Activated CD4-positive, alpha-beta memory T cell treated with anti-CD3 and anti-CD28 coated beads, Interleukin-2, amount 10 ng/mL, durations not matched to agents 7 days and 5 days (primary cell): ENCODE results near the gene FAM110A. TPM values are rescaled to one million over a fixed set of nuclear protein-coding genes. Genes with fewer than 3 reads are reported as not detected.
"Not testable (repeated sequence)": the region's sequence is repeated elsewhere in the genome, so short reads cannot be mapped to it uniquely, and the experiment has no call there.

ENCODE experiments used
- CTCF ChIA-PET: fragments of 350-600 bp; sonication (Branson Sonifier 250); formaldehyde crosslinking; loops from one replicate; lab custom pipeline; 2021; ENCODE audit warnings: antibody characterized with exemption, inconsistent platforms; lab: Charles Lee
- POLR2A ChIA-PET: fragments of 350-600 bp; sonication (Branson Sonifier 250); formaldehyde crosslinking; loops from one replicate; lab custom pipeline; 2021; ENCODE audit warnings: antibody characterized with exemption; lab: Charles Lee
- DNase-seq: peaks from one replicate; pipeline ENCODE4 v3.0.0-alpha.2; 2020
- H3K27ac Mint-ChIP-seq: one replicate; pipeline ENCODE4 v1.8.0; 2021; ENCODE audit warnings: mild to moderate bottlenecking, mixed read lengths
- H3K27me3 Mint-ChIP-seq: one replicate; pipeline ENCODE4 v1.8.0; 2021; ENCODE audit warnings: mixed read lengths
- H3K36me3 Mint-ChIP-seq: one replicate; pipeline ENCODE4 v1.8.0; 2021; ENCODE audit warnings: low read depth, mixed read lengths
- H3K4me1 Mint-ChIP-seq: one replicate; pipeline ENCODE4 v1.8.0; 2021; ENCODE audit warnings: mixed read lengths
- H3K4me3 Mint-ChIP-seq: one replicate; pipeline ENCODE4 v1.8.0; 2021; ENCODE audit warnings: mild to moderate bottlenecking, mixed read lengths
- H3K9me3 Mint-ChIP-seq: one replicate; pipeline ENCODE4 v1.8.0; 2021; ENCODE audit warnings: mixed read lengths
- total RNA-seq, 2 experiments: library from RNA; stranded (reverse); gene quantifications; one replicate each; pipeline ENCODE4 v1.2.3, GENCODE V29; 2021

FAM110A gene
- total RNA-seq, 2 experiments from 2014 or later: 34.7 to 35.9 TPM

DNA sequence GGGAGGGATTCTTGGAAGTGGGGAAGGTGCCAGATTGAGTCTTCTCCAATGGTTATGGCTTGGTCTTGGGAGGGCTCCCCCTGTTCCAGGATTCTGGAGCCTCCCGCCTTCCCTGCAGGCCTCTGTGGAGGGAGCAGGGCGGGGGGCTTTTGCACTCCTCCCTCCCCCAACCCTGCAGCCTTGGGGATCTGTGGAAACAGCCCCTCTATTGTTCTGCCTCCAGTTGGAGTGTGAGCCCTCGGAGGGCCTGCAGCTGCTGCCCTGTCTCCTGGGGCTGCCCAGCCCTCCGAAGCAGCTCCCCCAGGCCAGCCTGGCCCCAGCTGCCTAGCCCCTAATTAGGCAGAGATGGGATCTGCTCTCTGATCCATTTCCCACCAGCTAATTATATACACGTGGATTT, 14.7 kb downstream of the FAM110A start:
- peak overlapping the region; percentile 31 for H3K27ac Mint-ChIP-seq
- ChIA-PET POLR2A (interaction anchor here (6.7 kb wide), 1 partner anchor 14 kb away, joined by 92 read pairs; the partner anchor contains the start of gene FAM110A), CTCF (interaction anchor here (0.9 kb wide), 1 partner anchor 30 kb away, joined by 4 read pairs; no protein-coding TSS in a partner anchor)
- no peak overlapping the region for H3K4me3 Mint-ChIP-seq
- no peaks in the 10 kb centered on the region for H3K27me3 Mint-ChIP-seq
- H3K9me3 Mint-ChIP-seq: peaks cover 6% of the 10 kb centered on the region
- H3K36me3 Mint-ChIP-seq: peaks cover 49% of the 10 kb centered on the region
- peaks cover 69% of the 10 kb centered on the region for H3K4me1 Mint-ChIP-seq
- DNase-seq: no peak

- DNase-seq, H3K9me3 Mint-ChIP-seq, H3K27me3 Mint-ChIP-seq, H3K27ac Mint-ChIP-seq, CTCF ChIA-PET, H3K4me3 Mint-ChIP-seq: not testable (repeated sequence)
- POLR2A ChIA-PET: interaction anchor here (6.7 kb wide), 1 partner anchor 14 kb away, joined by 92 read pairs; the partner anchor contains the start of gene FAM110A
- Mint-ChIP-seq H3K36me3 (peaks cover 50% of the 10 kb centered on the region), H3K4me1 (peaks cover 72% of the 10 kb centered on the region)
Measured at GRCh38 chr20:848731-849130, 15.2 kb downstream of the FAM110A start.

DNA sequence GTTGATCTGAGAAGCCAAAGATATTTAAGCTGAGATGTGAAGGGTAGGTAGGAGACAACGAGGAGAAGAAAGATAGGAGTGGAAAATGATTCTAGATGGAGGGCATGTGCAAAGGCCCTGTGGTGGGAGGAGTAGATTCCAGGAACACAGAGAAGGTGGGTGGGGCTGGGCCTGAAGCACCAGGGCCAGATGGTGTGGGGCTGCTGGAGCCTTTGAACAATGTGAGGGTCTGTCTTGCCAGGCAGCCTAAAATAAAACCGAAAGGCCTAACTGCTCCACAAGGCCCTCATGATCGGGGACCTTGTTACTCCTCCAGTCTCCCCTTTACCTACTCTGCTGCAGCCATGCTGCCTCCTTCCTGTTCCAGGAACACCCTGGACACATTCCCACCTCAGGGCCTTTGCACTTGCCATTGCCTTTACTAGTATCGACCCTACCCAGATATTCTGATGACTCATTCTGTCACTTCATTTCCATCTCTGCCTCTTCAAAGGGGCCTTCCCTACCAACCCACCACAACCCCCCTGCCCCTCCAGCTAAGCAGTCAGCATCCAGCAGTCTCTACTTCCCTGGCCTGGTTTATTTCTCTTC, 20.0 kb downstream of the FAM110A start:
- peaks cover 83% of the 10 kb centered on the region for H3K4me1 Mint-ChIP-seq
- H3K36me3 Mint-ChIP-seq: peaks cover 44% of the 10 kb centered on the region
- no peak for DNase-seq
- H3K27me3 Mint-ChIP-seq: no peaks in the 10 kb centered on the region
- CTCF ChIA-PET: interaction anchor here (0.7 kb wide), 1 partner anchor 20 kb away, joined by 3 read pairs; the partner anchor contains the start of gene FAM110A
- POLR2A ChIA-PET: interaction anchor here (2.2 kb wide), 1 partner anchor 19 kb away, joined by 11 read pairs; the partner anchor contains the start of gene FAM110A
- peaks cover 6% of the 10 kb centered on the region for H3K9me3 Mint-ChIP-seq
- H3K4me3 Mint-ChIP-seq: no peak overlapping the region
- peak overlapping the region; percentile 13 for H3K27ac Mint-ChIP-seq

DNA sequence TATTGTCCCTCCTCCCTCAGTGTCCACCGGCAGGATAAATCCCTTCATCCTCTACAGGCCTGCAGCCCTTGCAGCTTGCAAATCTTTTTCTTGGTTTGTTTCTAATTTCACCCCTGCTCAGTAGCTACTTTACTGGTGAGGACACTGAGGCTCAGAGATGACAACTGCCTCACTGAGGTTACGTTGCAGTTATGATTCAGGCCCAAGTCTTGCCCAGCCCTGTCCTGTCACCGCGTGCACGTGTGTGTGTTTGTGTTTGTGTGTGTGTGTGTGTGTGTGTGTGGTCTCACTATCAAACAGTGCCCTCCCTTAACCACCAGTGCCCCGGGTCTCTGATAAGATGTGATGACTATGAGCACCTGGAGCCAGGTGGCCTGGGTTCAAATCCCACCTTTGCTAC, 21.1 kb downstream of the FAM110A start:
- DNase-seq: no peak
- Mint-ChIP-seq H3K9me3 (peaks cover 6% of the 10 kb centered on the region), H3K36me3 (peaks cover 40% of the 10 kb centered on the region), H3K27ac (peak overlapping the region; percentile 1), H3K4me3 (no peak overlapping the region), H3K27me3 (no peaks in the 10 kb centered on the region), H3K4me1 (peaks cover 93% of the 10 kb centered on the region)
- POLR2A ChIA-PET: interaction anchor here (2.2 kb wide), 1 partner anchor 20 kb away, joined by 11 read pairs; the partner anchor contains the start of gene FAM110A
- CTCF ChIA-PET: no interaction called here

DNA sequence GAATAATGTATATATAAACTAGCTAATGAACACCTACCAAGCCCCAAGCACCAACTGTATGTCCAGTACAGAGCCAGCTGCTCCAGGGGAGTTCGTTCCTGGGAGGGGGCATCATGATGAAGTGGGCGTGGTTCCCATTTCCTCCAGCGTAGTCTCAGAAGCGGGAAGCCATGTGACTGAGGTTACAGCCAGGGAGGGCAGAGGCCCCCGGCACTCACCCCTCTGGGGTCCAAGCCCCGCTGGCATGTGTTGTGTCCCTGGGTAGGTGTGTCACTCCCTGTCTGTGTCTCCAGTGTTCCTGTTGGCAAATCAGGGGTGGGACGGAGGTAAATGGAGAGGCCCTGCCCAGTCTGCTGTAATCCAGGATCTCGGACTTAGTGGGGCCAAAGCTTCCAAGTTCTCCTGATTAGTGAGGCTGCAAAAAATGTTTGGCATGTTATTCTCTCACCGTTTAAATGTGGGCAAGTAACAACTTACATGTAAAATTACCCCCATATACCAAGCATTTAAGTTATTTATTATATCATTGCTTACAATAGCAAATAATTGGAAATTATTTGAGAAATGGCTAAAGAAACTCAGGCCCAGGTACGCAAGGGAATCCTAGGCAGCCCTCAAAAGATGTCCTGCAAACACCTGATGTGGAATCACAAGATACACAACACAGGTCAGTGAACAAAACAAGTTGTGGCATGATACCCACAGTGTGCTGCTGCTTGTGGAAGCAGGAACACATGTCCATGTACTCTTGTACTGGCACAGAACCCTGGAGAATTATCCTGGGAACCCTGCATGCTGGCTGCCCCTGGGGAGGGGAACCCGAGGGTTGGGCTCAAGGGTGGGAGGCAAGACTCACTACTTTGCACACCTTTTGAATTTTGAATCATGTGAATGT, 22.2 kb downstream of the FAM110A start:
- H3K9me3 Mint-ChIP-seq: peaks cover 2% of the 10 kb centered on the region
- peak overlapping the region; percentile 70 for H3K27ac Mint-ChIP-seq
- H3K27me3 Mint-ChIP-seq: no peaks in the 10 kb centered on the region
- peaks cover 32% of the 10 kb centered on the region for H3K36me3 Mint-ChIP-seq
- CTCF ChIA-PET: no interaction called here
- POLR2A ChIA-PET: interaction anchor here (1.0 to 2.2 kb wide), 3 partner anchors 9 to 21 kb away, joined by 3 to 11 read pairs (median 5); partner anchors contain the start of gene FAM110A
- peak overlapping the region; percentile 10 for H3K4me3 Mint-ChIP-seq
- DNase-seq: no peak
- H3K4me1 Mint-ChIP-seq: peaks cover 93% of the 10 kb centered on the region

DNA sequence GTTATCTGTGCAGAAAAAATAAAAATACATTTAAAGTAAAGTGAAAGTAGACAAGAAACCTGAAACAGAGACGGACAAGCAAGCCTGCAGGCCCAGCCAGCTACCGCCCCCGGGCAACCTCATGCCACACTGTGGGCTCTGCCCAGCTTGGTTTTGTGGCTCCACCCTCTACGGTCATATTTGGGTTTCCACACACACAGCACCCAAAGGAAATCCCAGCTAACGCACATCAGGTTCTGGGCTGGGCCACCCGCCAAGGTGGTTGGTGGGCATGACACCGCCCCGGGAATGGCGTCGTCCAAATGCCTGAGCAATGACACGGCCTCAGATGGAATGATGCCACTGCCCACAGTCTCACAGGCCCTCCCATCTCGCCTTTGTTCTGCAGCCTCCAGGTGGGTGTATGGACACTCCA, 22.9 kb downstream of the FAM110A start:
- no peaks in the 10 kb centered on the region for H3K27me3 Mint-ChIP-seq
- CTCF ChIA-PET: no interaction called here
- H3K27ac Mint-ChIP-seq: peak overlapping the region; percentile 70
- peak overlapping the region; percentile 38 for H3K4me3 Mint-ChIP-seq
- peak; percentile 69 for DNase-seq
- no peaks in the 10 kb centered on the region for H3K9me3 Mint-ChIP-seq
- H3K36me3 Mint-ChIP-seq: peaks cover 26% of the 10 kb centered on the region
- POLR2A ChIA-PET: interaction anchor here (1.0 to 1.7 kb wide), 2 partner anchors 8 to 9 kb away, joined by 3 to 5 read pairs; no protein-coding TSS in a partner anchor
- peaks cover 87% of the 10 kb centered on the region for H3K4me1 Mint-ChIP-seq

GRCh38 chr20:858011-858410, 24.5 kb downstream of the FAM110A start:
- Mint-ChIP-seq H3K9me3 (no peaks in the 10 kb centered on the region), H3K36me3 (peaks cover 15% of the 10 kb centered on the region), H3K4me3 (no peak overlapping the region), H3K27me3 (no peaks in the 10 kb centered on the region), H3K4me1 (peaks cover 74% of the 10 kb centered on the region), H3K27ac (no peak overlapping the region)
- ChIA-PET CTCF (no interaction called here), POLR2A (interaction anchor here (0.9 to 2.2 kb wide), 3 partner anchors 11 to 25 kb away, joined by 3 to 13 read pairs (median 11); partner anchors contain the start of gene FAM110A)
- DNase-seq: no peak

GRCh38 chr20:859751-860231, 26.3 kb downstream of the FAM110A start:
- H3K27me3 Mint-ChIP-seq: no peaks in the 10 kb centered on the region
- ChIA-PET POLR2A (interaction anchor here (0.8 to 2.2 kb wide), 5 partner anchors 8 to 27 kb away, joined by 3 to 13 read pairs (median 5); partner anchors contain the start of gene FAM110A), CTCF (interaction anchor here (0.9 to 1.3 kb wide), 3 partner anchors 13 to 41 kb away, joined by 3 to 7 read pairs (median 4); no protein-coding TSS in a partner anchor)
- H3K9me3 Mint-ChIP-seq: no peaks in the 10 kb centered on the region
- peaks cover 66% of the 10 kb centered on the region for H3K4me1 Mint-ChIP-seq
- H3K36me3 Mint-ChIP-seq: peaks cover 11% of the 10 kb centered on the region
- H3K27ac Mint-ChIP-seq: peak overlapping the region; percentile 74
- DNase-seq: no peak
- H3K4me3 Mint-ChIP-seq: no peak overlapping the region

DNA sequence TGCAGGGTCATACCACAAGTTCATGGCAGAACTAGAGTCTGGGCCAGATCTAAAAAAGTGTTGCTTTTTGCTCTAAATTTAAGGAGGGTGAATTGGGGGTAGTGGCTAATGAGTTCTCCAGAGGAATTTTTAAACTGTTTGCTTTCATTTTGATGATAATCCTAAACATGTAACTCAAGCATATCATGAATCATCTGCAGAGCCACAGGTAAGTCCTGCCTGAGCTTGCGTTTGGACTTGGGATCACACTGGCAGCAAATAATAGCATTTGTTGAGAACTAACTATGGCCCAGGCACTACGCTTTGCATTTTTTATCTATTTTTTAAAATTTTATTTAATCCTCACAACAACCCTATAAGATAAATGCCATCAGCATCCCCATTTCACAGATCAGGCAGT, 27.4 kb downstream of the FAM110A start:
- Mint-ChIP-seq H3K4me3 (no peak overlapping the region), H3K36me3 (peaks cover 11% of the 10 kb centered on the region), H3K27ac (no peak overlapping the region), H3K9me3 (no peaks in the 10 kb centered on the region), H3K4me1 (peaks cover 55% of the 10 kb centered on the region), H3K27me3 (no peaks in the 10 kb centered on the region)
- DNase-seq: no peak
- ChIA-PET CTCF (interaction anchor here (1.0 to 1.1 kb wide), 2 partner anchors 10 to 28 kb away, joined by 3 read pairs; partner anchors contain the start of gene FAM110A), POLR2A (interaction anchor here (1.0 kb wide), 1 partner anchor 9 kb away, joined by 3 read pairs; no protein-coding TSS in a partner anchor)

DNA sequence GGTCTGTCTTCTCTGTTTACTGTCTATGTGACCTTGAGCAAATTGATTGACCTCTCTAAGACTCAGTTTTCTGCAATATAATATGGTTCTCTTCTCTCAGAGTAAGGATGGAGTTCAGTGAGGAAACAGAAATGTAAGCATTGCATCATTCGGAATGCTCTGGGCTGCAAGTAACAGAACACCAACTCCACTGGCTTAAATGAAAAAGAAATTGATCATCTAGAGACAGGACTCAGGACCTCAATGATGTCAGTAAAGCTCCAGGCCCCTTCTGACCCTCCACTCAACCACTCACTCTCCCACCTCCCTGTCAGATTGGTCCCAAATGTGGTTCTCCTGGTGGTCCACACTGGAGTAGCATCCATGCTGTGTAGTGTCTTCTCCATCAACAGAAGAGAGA, 31.9 kb downstream of the FAM110A start:
- Mint-ChIP-seq H3K4me3 (no peak overlapping the region), H3K27me3 (no peaks in the 10 kb centered on the region), H3K9me3 (no peaks in the 10 kb centered on the region), H3K27ac (no peak overlapping the region), H3K36me3 (no peaks in the 10 kb centered on the region), H3K4me1 (peaks cover 10% of the 10 kb centered on the region)
- DNase-seq: no peak
- POLR2A ChIA-PET: interaction anchor here (0.6 kb wide), 1 partner anchor 32 kb away, joined by 3 read pairs; the partner anchor contains the start of gene FAM110A
- CTCF ChIA-PET: no interaction called here

GRCh38 chr20:868279-868678, 34.8 kb downstream of the FAM110A start:
- Mint-ChIP-seq H3K9me3 (no peaks in the 10 kb centered on the region), H3K27ac (no peak overlapping the region), H3K36me3 (no peaks in the 10 kb centered on the region), H3K4me3 (no peak overlapping the region), H3K4me1 (peaks cover 8% of the 10 kb centered on the region), H3K27me3 (no peaks in the 10 kb centered on the region)
- ChIA-PET CTCF (no interaction called here), POLR2A (no interaction called here)
- DNase-seq: no peak

DNA sequence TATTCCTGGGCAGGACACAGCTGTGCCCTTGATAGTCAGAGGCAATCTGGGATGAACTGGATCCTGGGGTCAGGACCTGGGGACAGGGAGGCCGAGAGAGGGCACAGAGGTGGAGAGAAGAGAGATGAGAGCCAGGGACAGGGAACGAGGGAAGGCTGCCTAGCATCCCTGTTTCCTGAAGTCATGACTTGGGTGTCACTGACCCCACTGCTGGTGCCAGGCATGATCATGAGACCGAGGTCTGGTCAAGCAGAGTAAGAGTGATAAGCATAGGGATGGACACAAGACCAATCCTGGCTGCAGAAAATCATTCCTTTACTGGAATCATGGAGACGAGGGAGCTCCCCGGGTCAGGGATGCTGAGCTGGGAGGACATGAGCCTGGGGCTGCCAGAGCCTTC, 36.1 kb downstream of the FAM110A start:
- no peaks in the 10 kb centered on the region for H3K9me3 Mint-ChIP-seq
- peaks cover 4% of the 10 kb centered on the region for H3K4me1 Mint-ChIP-seq
- no peaks in the 10 kb centered on the region for H3K27me3 Mint-ChIP-seq
- H3K27ac Mint-ChIP-seq: no peak overlapping the region
- no peak for DNase-seq
- ChIA-PET CTCF (no interaction called here), POLR2A (no interaction called here)
- no peaks in the 10 kb centered on the region for H3K36me3 Mint-ChIP-seq
- H3K4me3 Mint-ChIP-seq: no peak overlapping the region
